Activated naive CD4-positive, alpha-beta T cell treated with anti-CD3 and anti-CD28 coated beads, Interleukin-2, amount 10 ng/mL, durations not matched to agents 5 hours and 36 hours (primary cell): Measurements from ENCODE around the gene ZNF549. TPM values are rescaled to one million over a fixed set of nuclear protein-coding genes. Genes with fewer than 3 reads are reported as not detected.

Experiments
- total RNA-seq, 2 experiments: library from RNA; stranded (reverse); gene quantifications; one replicate each; pipeline ENCODE4 v1.2.3, GENCODE V29; 2021

The ZNF549 gene
- total RNA-seq: 1 to 10 TPM; 9.5 to 9.8 TPM

DNA sequence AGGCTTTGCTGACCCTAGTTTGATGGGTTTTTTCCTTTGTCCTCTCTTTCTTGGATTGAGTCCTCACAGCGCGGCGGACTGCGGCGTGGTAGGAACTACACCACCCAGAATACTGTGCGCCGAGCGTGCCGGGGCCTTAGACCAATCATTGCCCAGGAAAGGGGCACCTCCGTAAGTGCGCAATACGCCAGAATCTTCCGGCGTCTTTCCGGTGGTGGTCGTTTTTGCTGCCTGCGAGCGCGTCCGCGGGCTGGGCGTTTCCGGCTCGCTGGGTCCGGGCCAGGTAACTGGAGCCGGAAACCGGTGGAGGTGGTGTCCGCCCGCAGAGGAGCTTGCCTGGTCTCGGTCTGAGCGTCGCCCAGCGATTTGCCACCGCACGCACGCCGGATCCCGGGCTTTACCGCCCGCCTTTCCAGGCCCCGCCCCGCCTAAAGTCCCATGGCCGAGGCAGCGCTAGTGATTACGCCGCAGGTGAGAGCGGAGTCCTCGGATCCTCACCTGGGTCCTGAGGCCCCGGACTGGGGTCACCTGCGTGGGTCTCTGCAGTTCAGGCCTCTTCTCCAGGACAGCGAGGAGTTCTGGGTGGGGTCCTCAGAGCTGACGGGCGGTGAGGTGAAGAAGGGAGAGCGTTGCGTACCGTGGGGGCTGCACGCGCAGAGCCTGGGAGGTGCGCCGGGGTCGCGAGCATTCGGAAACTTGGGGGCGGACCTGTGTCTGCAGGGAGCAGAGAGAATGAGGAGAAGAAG is at the start of gene ZNF549:
TSS of gene ZNF549 (plus strand) at position 221 of the 746 bp plus-strand sequence. CDS start at position 439, 218 bp downstream.

GRCh38 chr19:57487477-57488298 is 39.5 kb upstream of the ZNF549 start, which contains the start of gene ZNF419:
Gene ZNF419, plus strand, starts transcription at chr19:57487750. Its CDS starts 201 bp downstream, at chr19:57487951.

GRCh38 chr19:57499680-57500395 is 27.3 kb upstream of the ZNF549 start, which contains the start of gene ZNF773:
Gene ZNF773, plus strand, starts transcription at chr19:57499938. Its CDS starts 143 bp downstream, at chr19:57500081.

DNA sequence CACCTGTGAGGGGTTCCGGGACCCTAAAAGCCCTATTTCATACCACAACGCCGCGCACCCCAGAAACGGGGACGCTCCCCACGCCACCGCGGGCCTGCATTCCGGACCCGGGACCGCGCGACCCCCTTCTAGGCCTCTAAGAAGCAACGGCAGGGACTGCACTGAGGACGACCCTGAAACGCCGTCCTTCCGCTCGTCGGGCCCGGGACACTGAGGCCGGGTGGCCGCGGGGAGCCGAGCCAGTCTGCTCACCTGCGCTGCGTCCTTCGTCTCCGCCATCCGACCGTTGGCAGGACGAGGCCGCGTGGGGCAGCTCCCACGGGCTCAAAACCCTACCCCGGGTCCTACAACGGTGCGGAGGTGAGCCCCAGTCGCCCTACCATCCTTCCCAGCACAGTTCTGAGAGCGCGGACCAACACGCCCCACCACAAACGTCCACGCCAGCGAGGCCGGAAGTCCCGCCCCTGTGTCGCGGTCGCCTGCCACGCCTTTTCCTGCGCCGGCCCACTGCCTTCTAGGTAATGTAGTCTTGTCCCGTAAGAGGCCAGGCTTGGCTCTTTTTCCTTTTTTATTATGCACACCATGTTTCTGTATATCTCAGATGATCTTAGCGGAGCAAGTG is 32.4 kb downstream of the ZNF549 start, which contains the start of gene ZNF550:
TSS of gene ZNF550 (minus strand) at position 460 of the 622 bp plus-strand sequence. CDS start at position 279, 181 bp downstream.

DNA sequence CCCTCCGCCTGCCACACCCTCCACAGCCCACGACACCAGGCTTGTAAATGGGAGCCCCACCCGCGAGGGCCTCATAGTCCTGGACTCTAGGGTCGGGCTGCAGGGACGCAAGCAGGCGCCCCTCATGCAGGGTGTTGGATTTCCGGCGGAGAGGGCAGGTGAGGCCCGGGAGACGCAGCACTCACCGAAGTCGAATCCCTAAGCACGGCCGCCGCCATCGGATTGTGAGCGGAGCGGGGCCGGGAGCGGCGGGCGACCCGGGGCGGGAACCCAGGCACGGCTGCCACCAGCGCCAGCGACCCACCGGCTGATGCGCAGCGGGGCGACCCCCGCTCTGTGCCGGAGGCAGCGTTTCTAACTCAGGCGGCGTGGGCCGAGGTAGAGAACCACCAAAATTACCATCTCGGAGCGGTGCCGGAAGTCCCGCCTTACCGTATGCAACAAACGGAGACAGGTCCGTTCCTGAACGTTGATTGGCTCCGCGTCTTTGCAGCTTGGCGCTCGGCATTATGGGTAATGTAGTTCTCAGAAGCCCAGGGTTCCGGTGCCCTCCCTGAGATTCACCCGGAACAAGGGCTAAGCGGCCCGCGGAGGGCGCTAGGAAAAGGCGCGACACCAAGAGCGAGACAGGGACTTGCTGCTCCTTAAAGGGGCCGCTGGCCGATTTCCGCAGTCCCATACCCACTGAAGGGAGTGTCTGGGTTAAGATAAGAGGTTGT is 51.5 kb downstream of the ZNF549 start, which contains the start of gene ZNF416:
TSS of gene ZNF416 (minus strand) at position 425 of the 719 bp plus-strand sequence. CDS start at position 218, 207 bp downstream.

GRCh38 chr19:57583521-57584416 is 56.6 kb downstream of the ZNF549 start, which contains the start of gene ZIK1:
Gene ZIK1, plus strand, starts transcription at chr19:57584145. Its CDS starts 212 bp downstream, at chr19:57584357.

DNA sequence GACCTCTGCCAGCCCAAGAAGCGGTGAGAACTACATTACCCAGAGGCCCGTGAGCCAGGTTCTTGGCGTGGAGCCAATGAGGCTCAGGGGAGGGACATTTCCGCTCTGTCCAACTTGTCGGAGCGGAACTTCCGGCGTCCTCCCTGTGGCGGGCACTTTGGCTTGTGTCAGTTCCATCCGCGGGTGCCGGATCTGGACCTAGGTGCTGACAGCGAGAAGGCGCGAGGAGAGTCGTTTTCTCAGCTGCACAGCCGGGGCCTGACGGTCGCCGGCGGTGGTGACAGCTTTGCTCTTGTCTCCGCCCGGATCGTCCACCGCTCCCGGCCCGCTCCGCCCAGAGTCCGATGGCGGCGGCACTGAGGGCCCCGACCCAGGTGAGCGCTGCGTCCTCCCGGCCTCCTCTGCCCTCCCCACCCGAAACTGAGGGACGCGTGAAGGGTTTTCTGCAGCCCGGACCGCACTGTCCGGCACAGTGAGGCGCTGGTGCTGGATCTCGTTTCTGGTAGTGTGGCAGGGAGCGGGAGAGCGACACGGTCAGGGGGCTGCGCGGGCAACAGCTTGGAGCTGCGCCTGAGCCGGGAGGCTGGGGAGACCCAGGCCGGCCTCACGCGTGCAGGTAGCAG is 72.7 kb downstream of the ZNF549 start, which contains the start of gene ZNF530:
TSS of gene ZNF530 (plus strand) at position 125 of the 623 bp plus-strand sequence. CDS start 4,461 bp downstream, outside the sequence.

Other genes with a start within 250 kb of the ZNF549 start
- gene ZNF460, start 246.9 kb upstream of the ZNF549 start, total RNA-seq: 10 to 100 TPM; 39.4 to 45.1 TPM
- 1 to 10 TPM; 7.7 to 7.8 TPM for gene ZNF543, start 206.9 kb upstream of the ZNF549 start, total RNA-seq
- gene ZNF304, start 176.1 kb upstream of the ZNF549 start, total RNA-seq: 1 to 10 TPM; 8.7 to 9.3 TPM
- gene TRAPPC2B, start 163.8 kb upstream of the ZNF549 start, total RNA-seq: 10 to 100 TPM in 1 of 2 experiments, 1 to 10 TPM in 1; 9.5 to 10.7 TPM
- gene ZNF547, start 163.8 kb upstream of the ZNF549 start, total RNA-seq: 1 to 10 TPM; 3.8 to 3.9 TPM
- 10 to 100 TPM; 40.7 to 42.4 TPM for gene ZNF548, start 137.5 kb upstream of the ZNF549 start, total RNA-seq
- gene ZNF17, start 116.2 kb upstream of the ZNF549 start, total RNA-seq: 10 to 100 TPM; 13.0 to 14.3 TPM
- 10 to 100 TPM; 14.1 to 14.7 TPM for gene ZNF749, start 92.0 kb upstream of the ZNF549 start, total RNA-seq
- under 1 TPM; 0.18 to 0.29 TPM for gene VN1R1, start 70.2 kb upstream of the ZNF549 start, total RNA-seq
- gene ZNF772, start 49.8 kb upstream of the ZNF549 start, total RNA-seq: 10 to 100 TPM; 10.9 to 11.4 TPM
- gene ZNF419, start 39.6 kb upstream of the ZNF549 start, total RNA-seq: 10 to 100 TPM; 10.8 to 12.6 TPM
- gene ZNF773, start 27.4 kb upstream of the ZNF549 start, total RNA-seq: 10 to 100 TPM; 11.1 to 11.6 TPM
- gene ZNF550, start 32.5 kb downstream of the ZNF549 start, total RNA-seq: 10 to 100 TPM; 15.8 TPM
- 1 to 10 TPM; 7.4 to 8.5 TPM for gene ZNF416, start 51.6 kb downstream of the ZNF549 start, total RNA-seq
- gene ZIK1, start 56.8 kb downstream of the ZNF549 start, total RNA-seq: 1 to 10 TPM; 8.0 to 9.4 TPM
- 1 to 10 TPM; 7.6 to 8.2 TPM for gene ZNF530, start 72.5 kb downstream of the ZNF549 start, total RNA-seq
- gene ZNF134, start 86.9 kb downstream of the ZNF549 start, total RNA-seq: 10 to 100 TPM; 19.8 to 20.5 TPM
- gene ZNF211, start 105.8 kb downstream of the ZNF549 start, total RNA-seq: 10 to 100 TPM; 18.3 to 21.1 TPM
- not detected for gene ZSCAN4, start 141.6 kb downstream of the ZNF549 start, total RNA-seq
- gene ZNF551, start 154.6 kb downstream of the ZNF549 start, total RNA-seq: 10 to 100 TPM; 16.1 to 16.8 TPM
- 1 to 10 TPM; 2.2 to 2.3 TPM for gene ZNF154, start 181.8 kb downstream of the ZNF549 start, total RNA-seq
- 10 to 100 TPM; 13.4 to 15.3 TPM for gene ZNF671, start 200.3 kb downstream of the ZNF549 start, total RNA-seq
- 10 to 100 TPM; 15.0 to 17.0 TPM for gene ZNF776, start 219.5 kb downstream of the ZNF549 start, total RNA-seq
- gene ZNF586, start 242.3 kb downstream of the ZNF549 start, total RNA-seq: 10 to 100 TPM; 26.1 to 26.6 TPM